Activated T-cell treated with anti-CD3 and anti-CD28 coated beads, Interleukin-2, amount 50 U/mL, for 72 hours (primary cell): Measurements from ENCODE around the gene EPB41L3. TPM values are rescaled to one million over a fixed set of nuclear protein-coding genes. Genes with fewer than 3 reads are reported as not detected.
A peak's percentile ranks its signal among the peaks of the same experiment; 100 is the strongest.

Source experiments
- ATAC-seq, 2 donors: fragments of 150-1000 bp; cut with Tn5 transposase; replicated peaks in 1 of 2; 2 replicates each; pipeline ENCODE4 v1.10.0; 2021; ENCODE audit warnings: moderate library complexity in 2 of 2, mild to moderate bottlenecking in 1 of 2
- DNase-seq, 2 donors: peaks; one replicate each; pipeline ENCODE4 v3.0.0; 2021 to 2022; ENCODE audit warnings: mixed read lengths in 1 of 2
- H3K27ac Mint-ChIP-seq: one replicate; pipeline ENCODE4 v1.8.0; 2022; ENCODE audit warnings: mild to moderate bottlenecking, moderate library complexity, mixed read lengths
- H3K27me3 Mint-ChIP-seq: one replicate; pipeline ENCODE4 v1.8.0; 2022; ENCODE audit warnings: low read depth, mixed read lengths
- H3K36me3 Mint-ChIP-seq, 2 donors: one replicate each; pipeline ENCODE4 v1.8.0; 2022; ENCODE audit warnings: mixed read lengths in 2 of 2, mild to moderate bottlenecking in 1 of 2; ENCODE audit not compliant: insufficient read depth in 2 of 2
- H3K4me1 Mint-ChIP-seq: one replicate; pipeline ENCODE4 v1.8.0; 2022; ENCODE audit warnings: low read depth, mixed read lengths
- H3K4me3 Mint-ChIP-seq, 2 donors: one replicate each; pipeline ENCODE4 v1.8.0; 2022; ENCODE audit warnings: mild to moderate bottlenecking in 2 of 2, mixed read lengths in 2 of 2, moderate library complexity in 2 of 2
- H3K9me3 Mint-ChIP-seq, 2 donors: one replicate each; pipeline ENCODE4 v1.8.0; 2022; ENCODE audit warnings: mixed read lengths in 2 of 2
- total RNA-seq, 2 donors: library from RNA; stranded (reverse); gene quantifications; one replicate each; pipeline ENCODE4 v1.2.3, GENCODE V29; 2022

EPB41L3 gene
- total RNA-seq, 2 donors from 2014 or later = 3.4 to 4.9 TPM

DNA sequence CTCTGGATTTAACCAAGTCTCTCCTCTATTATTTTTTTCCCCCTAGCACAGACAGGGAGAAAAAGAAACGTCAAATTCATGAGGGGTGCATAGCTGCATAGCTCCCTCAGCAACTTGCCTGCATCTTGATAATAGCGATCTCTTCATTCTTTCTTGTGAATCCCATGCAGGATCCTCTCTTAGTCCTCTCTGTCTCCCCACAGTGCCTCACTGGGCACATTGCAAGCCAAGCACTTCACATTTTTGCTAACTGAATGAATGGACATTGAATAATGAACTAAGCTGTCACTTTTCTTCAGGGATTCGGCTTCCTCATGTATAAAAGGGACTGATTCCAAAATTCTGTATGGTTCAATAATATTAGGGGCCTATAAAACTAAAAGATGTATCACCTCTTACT, 2.9 kb upstream of the EPB41L3 start:
- ATAC-seq = no peak
- Mint-ChIP-seq H3K4me3 (no peak overlapping the region), H3K36me3 (no peaks in the 10 kb centered on the region), H3K27me3 (peaks cover 39% of the 10 kb centered on the region), H3K27ac (no peak overlapping the region), H3K9me3 (no peaks in the 10 kb centered on the region), H3K4me1 (no peaks in the 10 kb centered on the region)
- DNase-seq = no peak

DNA sequence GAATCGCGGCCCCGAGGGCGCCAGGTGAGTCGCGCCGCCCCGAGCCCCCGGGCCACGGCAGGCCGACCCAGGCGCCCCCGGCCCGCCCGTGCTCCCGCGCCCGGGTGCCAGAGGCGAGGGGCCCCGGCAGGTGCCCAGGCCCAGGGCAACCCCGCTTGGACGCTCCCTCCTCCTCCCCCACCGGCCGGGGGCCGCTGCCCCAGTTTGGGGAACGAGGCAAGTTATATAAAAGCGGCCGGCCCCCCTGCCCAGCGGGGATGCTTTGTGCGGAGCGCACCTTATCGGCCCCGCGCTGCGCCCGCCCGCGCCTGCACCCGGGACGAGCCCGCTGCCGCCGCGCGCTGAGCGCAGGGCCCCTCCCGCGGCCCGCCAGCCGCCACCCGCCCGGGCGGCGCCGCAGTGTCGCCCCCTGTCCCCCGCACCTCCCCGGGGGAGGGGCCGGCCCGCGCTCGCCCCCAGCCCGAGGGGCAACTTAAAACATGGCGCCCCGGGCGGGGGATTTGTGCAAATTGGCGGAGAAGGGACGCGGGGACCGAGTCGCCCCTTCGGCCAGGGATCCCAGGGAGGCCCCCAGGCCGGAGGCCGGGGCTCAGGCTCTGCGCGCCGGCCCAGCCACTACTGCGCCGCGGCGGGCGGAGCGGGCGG, 639 bp downstream of the EPB41L3 start:
- H3K4me3 Mint-ChIP-seq = no peak overlapping the region
- H3K9me3 Mint-ChIP-seq = no peaks in the 10 kb centered on the region
- ATAC-seq (peak; percentile 37 to 50), DNase-seq (no peak)
- H3K27ac Mint-ChIP-seq = no peak overlapping the region
- no peaks in the 10 kb centered on the region for H3K4me1 Mint-ChIP-seq
- H3K27me3 Mint-ChIP-seq = peaks cover 55% of the 10 kb centered on the region
- no peaks in the 10 kb centered on the region for H3K36me3 Mint-ChIP-seq

DNA sequence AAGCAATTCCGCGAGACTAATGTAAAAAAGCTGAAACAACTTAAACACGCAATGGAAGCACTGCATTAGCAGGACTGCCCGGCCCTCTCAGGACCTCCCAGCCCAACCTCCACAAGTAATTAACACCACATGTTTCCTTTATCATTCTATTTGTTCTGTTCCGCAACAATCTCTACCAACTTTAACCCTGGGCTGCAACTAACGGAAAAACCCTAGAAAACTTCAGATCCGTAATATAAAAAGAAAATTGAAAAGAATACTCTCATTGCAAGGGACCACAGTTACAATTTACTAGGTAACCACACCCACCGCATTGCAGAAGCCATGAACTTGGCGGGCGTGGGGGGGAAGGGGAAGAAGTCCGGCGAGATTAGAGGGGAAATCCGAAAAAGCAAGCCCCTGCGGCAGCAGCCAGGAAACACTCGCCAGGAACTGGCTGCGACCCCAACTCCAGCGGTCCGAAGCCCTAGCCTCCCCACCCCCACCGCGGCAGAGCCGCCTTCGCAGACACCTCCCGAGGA, 1.2 kb downstream of the EPB41L3 start:
- Mint-ChIP-seq H3K27me3 (peaks cover 55% of the 10 kb centered on the region), H3K9me3 (no peaks in the 10 kb centered on the region), H3K4me1 (no peaks in the 10 kb centered on the region), H3K4me3 (peak overlapping the region; percentile 41 to 67), H3K36me3 (no peaks in the 10 kb centered on the region), H3K27ac (no peak overlapping the region)
- ATAC-seq = no peak
- no peak for DNase-seq

GRCh38 chr18:5541644-5542043, 2.2 kb downstream of the EPB41L3 start:
- no peak overlapping the region for H3K4me3 Mint-ChIP-seq
- H3K36me3 Mint-ChIP-seq = no peaks in the 10 kb centered on the region
- ATAC-seq (no peak), DNase-seq (no peak)
- H3K27me3 Mint-ChIP-seq = peaks cover 51% of the 10 kb centered on the region
- H3K9me3 Mint-ChIP-seq = no peaks in the 10 kb centered on the region
- no peak overlapping the region for H3K27ac Mint-ChIP-seq
- no peaks in the 10 kb centered on the region for H3K4me1 Mint-ChIP-seq

- Mint-ChIP-seq H3K4me1 (peaks cover 5% of the 10 kb centered on the region), H3K27ac (no peak overlapping the region), H3K9me3 (no peaks in the 10 kb centered on the region), H3K4me3 (no peak overlapping the region), H3K36me3 (no peaks in the 10 kb centered on the region), H3K27me3 (peaks cover 38% of the 10 kb centered on the region)
- DNase-seq (no peak), ATAC-seq (no peak)
These were observed 4.4 kb downstream of the EPB41L3 start for GRCh38 chr18:5539391-5539790.

DNA sequence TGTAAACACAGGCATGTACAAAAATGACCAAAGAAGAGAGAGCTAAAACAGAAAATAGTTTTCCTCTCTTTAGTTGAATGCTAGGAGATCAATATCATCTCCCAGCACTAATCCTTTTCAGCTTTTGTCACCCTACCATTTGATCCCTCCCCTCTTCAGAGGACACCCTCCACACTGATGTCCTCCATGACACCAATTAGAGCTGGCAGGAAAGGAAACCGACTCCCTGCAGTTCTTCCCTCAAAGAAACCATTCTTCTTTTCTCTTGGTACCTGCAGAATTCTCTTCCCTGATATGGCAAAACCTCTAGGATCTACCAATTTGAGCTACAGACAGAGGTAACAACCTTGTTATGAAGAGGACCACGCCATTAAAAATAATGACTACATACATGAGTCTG, 5.3 kb downstream of the EPB41L3 start:
- Mint-ChIP-seq H3K27ac (no peak overlapping the region), H3K27me3 (peaks cover 34% of the 10 kb centered on the region), H3K4me3 (no peak overlapping the region), H3K36me3 (no peaks in the 10 kb centered on the region), H3K4me1 (peaks cover 5% of the 10 kb centered on the region), H3K9me3 (no peaks in the 10 kb centered on the region)
- ATAC-seq (no peak), DNase-seq (no peak)

DNA sequence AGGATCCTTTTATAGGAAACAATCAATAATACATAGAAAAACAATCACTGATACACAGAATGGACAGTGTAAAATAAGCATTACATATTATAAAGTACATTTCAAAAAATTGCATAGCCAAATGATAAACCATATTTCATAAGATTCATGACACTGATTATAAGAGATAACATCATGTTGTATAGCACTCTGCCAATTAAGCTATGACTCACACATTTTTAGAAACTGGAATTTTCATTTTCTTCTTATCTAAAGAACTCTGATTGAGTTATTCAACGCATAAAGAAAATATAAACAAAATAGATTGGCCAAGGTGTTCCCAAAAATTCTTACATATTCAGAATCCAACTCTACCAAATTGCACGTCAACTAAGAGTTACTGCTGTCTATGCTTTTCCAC, 5.9 kb downstream of the EPB41L3 start:
- Mint-ChIP-seq H3K4me3 (no peak overlapping the region), H3K4me1 (peaks cover 5% of the 10 kb centered on the region), H3K27ac (no peak overlapping the region), H3K27me3 (peaks cover 34% of the 10 kb centered on the region), H3K9me3 (no peaks in the 10 kb centered on the region), H3K36me3 (no peaks in the 10 kb centered on the region)
- DNase-seq (no peak), ATAC-seq (no peak)

- peak; percentile 4 to 6 for DNase-seq
- Mint-ChIP-seq H3K27me3 (peaks cover 7% of the 10 kb centered on the region), H3K27ac (no peak overlapping the region), H3K36me3 (no peaks in the 10 kb centered on the region), H3K9me3 (no peaks in the 10 kb centered on the region), H3K4me1 (peaks cover 5% of the 10 kb centered on the region), H3K4me3 (no peak overlapping the region)
- ATAC-seq = peak; percentile 49 to 77
These were observed 9.0 kb downstream of the EPB41L3 start for GRCh38 chr18:5534845-5535244.

GRCh38 chr18:5532066-5532465, 11.7 kb downstream of the EPB41L3 start:
- peaks cover 7% of the 10 kb centered on the region for H3K27me3 Mint-ChIP-seq
- DNase-seq (no peak), ATAC-seq (no peak)
- H3K4me3 Mint-ChIP-seq = no peak overlapping the region
- no peaks in the 10 kb centered on the region for H3K36me3 Mint-ChIP-seq
- no peaks in the 10 kb centered on the region for H3K9me3 Mint-ChIP-seq
- H3K4me1 Mint-ChIP-seq = peaks cover 5% of the 10 kb centered on the region
- no peak overlapping the region for H3K27ac Mint-ChIP-seq

GRCh38 chr18:5530629-5531178, 13.1 kb downstream of the EPB41L3 start:
- H3K36me3 Mint-ChIP-seq = no peaks in the 10 kb centered on the region
- ATAC-seq (no peak), DNase-seq (no peak)
- H3K9me3 Mint-ChIP-seq = no peaks in the 10 kb centered on the region
- peaks cover 5% of the 10 kb centered on the region for H3K4me1 Mint-ChIP-seq
- peaks cover 16% of the 10 kb centered on the region for H3K27me3 Mint-ChIP-seq
- H3K4me3 Mint-ChIP-seq = no peak overlapping the region
- H3K27ac Mint-ChIP-seq = no peak overlapping the region

DNA sequence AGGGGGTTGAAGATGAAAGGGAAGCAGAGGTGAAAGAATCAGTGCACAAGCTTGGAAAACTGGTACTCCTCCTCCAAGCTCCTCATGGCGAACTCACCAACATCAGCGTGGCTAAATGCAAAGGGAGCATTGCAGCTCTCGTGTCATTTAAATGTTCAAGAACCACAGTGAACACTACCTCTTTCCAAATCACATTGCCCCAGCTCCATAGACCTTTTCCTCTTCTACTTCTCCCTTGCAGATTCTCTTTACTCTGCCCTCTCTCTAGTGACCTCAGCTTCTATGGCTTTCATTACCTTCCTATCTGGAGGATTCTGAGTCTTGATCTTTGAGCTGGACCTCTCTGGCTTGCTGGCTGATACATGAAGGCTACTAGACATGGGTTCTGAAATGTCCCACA, 14.3 kb downstream of the EPB41L3 start:
- Mint-ChIP-seq H3K9me3 (no peaks in the 10 kb centered on the region), H3K4me1 (no peaks in the 10 kb centered on the region), H3K36me3 (no peaks in the 10 kb centered on the region), H3K27ac (no peak overlapping the region), H3K4me3 (no peak overlapping the region), H3K27me3 (peaks cover 16% of the 10 kb centered on the region)
- DNase-seq (no peak), ATAC-seq (no peak)

GRCh38 chr18:5527603-5528002, 16.2 kb downstream of the EPB41L3 start:
- Mint-ChIP-seq H3K27me3 (peaks cover 16% of the 10 kb centered on the region), H3K4me1 (no peaks in the 10 kb centered on the region), H3K9me3 (no peaks in the 10 kb centered on the region), H3K27ac (no peak overlapping the region), H3K4me3 (no peak overlapping the region), H3K36me3 (no peaks in the 10 kb centered on the region)
- DNase-seq (no peak), ATAC-seq (no peak)

DNA sequence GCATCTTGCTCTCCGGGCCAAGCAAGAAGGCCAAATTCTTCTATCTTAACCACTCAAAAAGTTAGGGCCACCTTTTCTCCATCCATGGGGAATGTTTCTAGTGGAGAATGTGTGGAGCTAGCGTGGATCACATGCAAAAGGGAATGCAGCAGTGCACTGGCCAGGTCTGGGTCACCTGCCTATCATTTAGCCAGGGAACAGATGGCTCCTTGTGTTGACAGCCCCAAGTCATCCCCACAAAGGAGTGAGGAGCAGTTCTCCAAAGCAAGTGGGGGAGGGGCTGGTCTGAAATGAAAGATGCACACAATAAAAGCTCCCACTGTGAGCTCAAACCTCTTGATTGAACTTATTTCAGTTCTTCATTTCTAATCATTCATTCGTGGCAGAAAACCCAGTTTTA, 19.1 kb downstream of the EPB41L3 start:
- Mint-ChIP-seq H3K36me3 (no peaks in the 10 kb centered on the region), H3K27ac (no peak overlapping the region), H3K4me1 (no peaks in the 10 kb centered on the region), H3K27me3 (peaks cover 16% of the 10 kb centered on the region), H3K4me3 (no peak overlapping the region), H3K9me3 (no peaks in the 10 kb centered on the region)
- no peak for ATAC-seq
- DNase-seq = no peak

GRCh38 chr18:5521000-5521399, 22.8 kb downstream of the EPB41L3 start:
- ATAC-seq = no peak
- Mint-ChIP-seq H3K4me1 (no peaks in the 10 kb centered on the region), H3K9me3 (no peaks in the 10 kb centered on the region), H3K27me3 (peaks cover 20% of the 10 kb centered on the region), H3K27ac (no peak overlapping the region), H3K4me3 (no peak overlapping the region), H3K36me3 (no peaks in the 10 kb centered on the region)
- DNase-seq = no peak
